GM12891 (cell line): ENCODE results near the gene GUCA2B.

ENCODE experiments used
- PAX5 ChIP-seq: IDR thresholded peaks from 2 replicates; pipeline ENCODE4 v1.6.1; 2011; ENCODE audit warnings: low read length, moderate library complexity, mild to moderate bottlenecking; ENCODE audit not compliant: insufficient read depth, severe bottlenecking
- POLR2A ChIP-seq: IDR thresholded peaks from 2 replicates; pipeline ENCODE4 v1.6.1; 2011; ENCODE audit warnings: low read depth, low read length, control low read depth
- POLR2AphosphoS5 ChIP-seq: IDR thresholded peaks from 2 replicates; pipeline ENCODE4 v1.6.1; 2011; ENCODE audit warnings: low read depth, low read length, control low read depth
- POU2F2 ChIP-seq: IDR thresholded peaks from 2 replicates; pipeline ENCODE4 v1.6.1; 2011; ENCODE audit warnings: low read depth, mild to moderate bottlenecking, control low read depth, low read length, moderate library complexity
- SPI1 ChIP-seq: IDR thresholded peaks from 2 replicates; pipeline ENCODE4 v1.6.1; 2011; ENCODE audit warnings: low read depth, low read length, control low read depth

DNA sequence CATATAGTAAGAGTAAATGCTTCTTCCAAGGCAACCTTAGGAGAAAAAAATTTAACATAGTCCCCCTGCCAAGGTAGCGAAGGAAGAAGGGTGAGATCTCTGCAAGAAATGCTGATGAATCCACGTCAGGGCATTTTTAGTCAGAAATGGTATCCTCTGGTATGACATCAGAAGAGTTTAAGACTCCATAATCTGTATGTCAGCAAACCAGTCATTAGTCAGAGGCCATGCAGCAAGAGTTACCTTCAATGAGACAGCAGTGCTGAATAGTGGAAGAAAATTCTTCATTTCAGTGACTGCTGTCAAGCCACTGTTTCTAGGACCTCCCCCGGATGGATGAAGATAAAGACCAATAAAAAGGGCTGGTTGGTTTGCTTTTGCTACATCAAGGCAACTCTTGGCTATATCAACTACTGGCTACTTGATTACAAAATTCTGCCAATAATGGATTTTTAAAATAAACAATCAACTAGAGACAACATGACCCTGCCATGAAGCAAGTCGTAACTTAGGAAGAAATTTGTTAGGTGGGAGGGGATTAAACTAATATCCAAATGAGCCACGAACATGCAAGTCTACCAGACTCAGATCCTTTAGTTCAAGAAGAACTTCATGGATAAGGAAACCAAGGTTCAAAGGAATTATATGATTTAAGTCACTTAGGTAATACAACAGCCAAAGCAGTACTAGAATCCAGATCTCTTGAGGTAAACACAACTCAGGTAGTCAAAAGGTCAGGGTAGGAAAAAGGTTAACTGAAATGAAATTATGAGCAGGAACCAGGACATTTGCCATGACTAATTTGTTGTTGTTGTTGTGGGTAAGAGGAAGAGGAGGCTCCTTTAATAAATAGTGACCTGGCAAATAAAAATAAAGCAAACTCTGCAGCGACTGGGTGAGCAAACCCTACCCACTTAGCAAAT is 37.0 kb downstream of the GUCA2B start:
- TF ChIP-seq POU2F2 (no peak), PAX5 (no peak), POLR2A (no peak), POLR2AphosphoS5 (no peak), SPI1 (no peak)
